HCT116 (cell line): ENCODE data around the gene ESD. TPM values are rescaled to one million over a fixed set of nuclear protein-coding genes. Genes with fewer than 3 reads are reported as not detected.

ENCODE experiments used
- ATAC-seq: fragments of 200-7000 bp; cut with Tn5 transposase; 2 replicates; pipeline ENCODE4 v1.9.1; 2020; ENCODE audit warnings: mild to moderate bottlenecking, moderate library complexity
- BruUV-seq: library from RNA; stranded (reverse); fragments of 400-500 nt; replicated peaks from 2 replicates; lab custom pipeline; 2021; lab: Mats Ljungman, UMichigan
- CTCF ChIA-PET: fragments of 300-600 bp; sonication (Branson Sonifier 250); formaldehyde crosslinking; loops from one replicate; lab custom pipeline; 2021; ENCODE audit warnings: antibody characterized with exemption; lab: Charles Lee
- POLR2A ChIA-PET: fragments of 300-600, 350-600 bp; sonication (Branson Sonifier 250); formaldehyde crosslinking; loops from one replicate; lab custom pipeline; 2021; ENCODE audit warnings: antibody characterized with exemption; lab: Charles Lee
- RAD21 ChIA-PET, 2 experiments: fragments of 300-600 bp; sonication (Branson Sonifier 250); formaldehyde crosslinking; loops; one replicate each; lab custom pipeline; 2023; ENCODE audit warnings: low total read pairs in 2 of 2; ENCODE audit not compliant: uncharacterized antibody in 2 of 2, unreplicated experiment in 2 of 2, low non-redundant PET in 1 of 2; lab: Charles Lee
- DNase-seq: peaks from one replicate; pipeline ENCODE4 v3.0.0-alpha.2; 2010; ENCODE audit warnings: low read depth, low spot score
- H2AFZ ChIP-seq: fragments of 200-600 bp; shearing (Covaris generic), sonication (generic); 2 replicates; pipeline ENCODE4 v1.6.1; 2017; ENCODE audit warnings: low read depth, mixed run types, mixed read lengths, antibody characterized with exemption, low read length; ENCODE audit not compliant: poor library complexity, severe bottlenecking
- H3K27ac ChIP-seq: 2 replicates; pipeline ENCODE4 v1.5.1; 2012; ENCODE audit warnings: low read depth, low read length
- H3K27me3 ChIP-seq: fragments of 200-600 bp; sonication (generic); 2 replicates; pipeline ENCODE4 v1.6.1; 2016; ENCODE audit warnings: mixed run types, low read length, mixed read lengths; ENCODE audit not compliant: insufficient read depth
- H3K36me3 ChIP-seq, 2 experiments: fragments of 200-500 bp in 1 of 2; fragments of 200-600 bp in 1 of 2; sonication (Bioruptor generic) in 1 of 2; sonication (generic) in 1 of 2; 2 replicates each; pipeline versions ENCODE4 v1.5.1 to v1.6.1; 2014 to 2016; ENCODE audit warnings: low read length in 2 of 2, inconsistent platforms in 1 of 2, mixed read lengths in 1 of 2, mixed run types in 1 of 2; ENCODE audit not compliant: insufficient read depth in 2 of 2, control insufficient read depth in 1 of 2
- H3K4me1 ChIP-seq, 2 experiments: fragments of 200-600 bp in 1 of 2; sonication (generic) in 1 of 2; 2 replicates each; pipeline versions ENCODE4 v1.5.1 to v1.6.1; 2012 to 2017; ENCODE audit warnings: low read length in 2 of 2, inconsistent platforms in 1 of 2, mild to moderate bottlenecking in 1 of 2, mixed read lengths in 1 of 2, mixed run types in 1 of 2, moderate library complexity in 1 of 2; ENCODE audit not compliant: insufficient read depth in 2 of 2, control insufficient read depth in 1 of 2
- H3K4me2 ChIP-seq: fragments of 200-600 bp; sonication (generic); 2 replicates; pipeline ENCODE4 v1.6.1; 2017; ENCODE audit warnings: mixed run types, low read length, mixed read lengths
- H3K4me3 ChIP-seq, 2 experiments: fragments of 200-600 bp in 1 of 2; sonication (generic) in 1 of 2; replicated peaks in 1 of 2; 2 replicates each; pipeline ENCODE4 v1.5.1; 2011 to 2016; ENCODE audit warnings: low read length in 2 of 2, control low read depth in 1 of 2, low read depth in 1 of 2, mild to moderate bottlenecking in 1 of 2, mixed read lengths in 1 of 2, mixed run types in 1 of 2
- H3K79me2 ChIP-seq: fragments of 200-600 bp; sonication (generic); 2 replicates; pipeline ENCODE4 v1.6.1; 2017; ENCODE audit warnings: mild to moderate bottlenecking, mixed run types, low read length, moderate library complexity, mixed read lengths; ENCODE audit not compliant: insufficient read depth
- H3K9ac ChIP-seq: fragments of 200-600 bp; sonication (generic); 2 replicates; pipeline ENCODE4 v1.6.1; 2016; ENCODE audit warnings: low read length, mixed read lengths
- H3K9me2 ChIP-seq: fragments of 200-600 bp; sonication (generic), shearing (Covaris generic); 2 replicates; pipeline ENCODE4 v1.6.1; 2017; ENCODE audit warnings: mixed run types, mild to moderate bottlenecking, moderate library complexity; ENCODE audit not compliant: insufficient read depth
- H3K9me3 ChIP-seq, 2 experiments: fragments of 200-500 bp in 1 of 2; fragments of 200-600 bp in 1 of 2; sonication (Bioruptor generic) in 1 of 2; sonication (generic) in 1 of 2; 2 replicates each; pipeline ENCODE4 v1.6.1; 2014 to 2017; ENCODE audit warnings: low read length in 2 of 2, mixed read lengths in 2 of 2, inconsistent platforms in 1 of 2, low read depth in 1 of 2, mild to moderate bottlenecking in 1 of 2, mixed run types in 1 of 2, moderate library complexity in 1 of 2; ENCODE audit not compliant: control insufficient read depth in 1 of 2, insufficient read depth in 1 of 2
- H4K20me1 ChIP-seq: fragments of 200-600 bp; sonication (generic), shearing (Covaris generic); 2 replicates; pipeline ENCODE4 v1.6.1; 2017; ENCODE audit warnings: mixed run types, mild to moderate bottlenecking, moderate library complexity; ENCODE audit not compliant: insufficient read depth
- CBX3 ChIP-seq: IDR thresholded peaks from 2 replicates; pipeline ENCODE4 v1.6.1; 2012; ENCODE audit warnings: low read depth
- ELF1 ChIP-seq: IDR thresholded peaks from 2 replicates; pipeline ENCODE4 v1.6.1; 2012; ENCODE audit warnings: low read depth, borderline replicate concordance
- EZH2phosphoT487 ChIP-seq: fragments of 200-600 bp; IDR thresholded peaks from 2 replicates; pipeline ENCODE4 v1.6.1; 2018; ENCODE audit warnings: antibody characterized with exemption, borderline replicate concordance
- POLR2A ChIP-seq: IDR thresholded peaks from 2 replicates; pipeline ENCODE4 v1.7.0; 2011; ENCODE audit warnings: borderline replicate concordance; ENCODE audit not compliant: insufficient read depth, insufficient read length; ENCODE audit errors: extremely low read depth
- REST ChIP-seq: IDR thresholded peaks from 2 replicates; pipeline ENCODE4 v1.6.1; 2012; ENCODE audit warnings: low read depth
- SIN3A ChIP-seq: IDR thresholded peaks from 2 replicates; pipeline ENCODE4 v1.6.1; 2012; ENCODE audit warnings: low read depth
- SP1 ChIP-seq: IDR thresholded peaks from 2 replicates; pipeline ENCODE4 v1.6.1; 2012; ENCODE audit warnings: low read depth
- TCF7L2 ChIP-seq: IDR thresholded peaks from 2 replicates; pipeline ENCODE4 v1.7.0; 2011; ENCODE audit warnings: borderline replicate concordance, inconsistent platforms; ENCODE audit not compliant: insufficient read depth, insufficient read length; ENCODE audit errors: extremely low read depth
- YY1 ChIP-seq: IDR thresholded peaks from 2 replicates; pipeline ENCODE4 v1.6.1; 2011; ENCODE audit warnings: low read length, low read depth, moderate library complexity, mild to moderate bottlenecking; ENCODE audit not compliant: insufficient replicate concordance; ENCODE audit errors: extremely low read depth
- ZBTB33 ChIP-seq: IDR thresholded peaks from 2 replicates; pipeline ENCODE4 v1.6.1; 2011; ENCODE audit warnings: mild to moderate bottlenecking, low read length, moderate library complexity; ENCODE audit not compliant: insufficient replicate concordance; ENCODE audit errors: extremely low read depth
- ZFX ChIP-seq: fragments of 450-650 bp; IDR thresholded peaks from 2 replicates; pipeline ENCODE4 v1.6.1; 2017
- intact Hi-C: fragments of 100-400 bp; cut with micrococcal nuclease; formaldehyde crosslinking; loops from 2 replicates; pipeline ENCODE4 v1.10.0; 2022
- total RNA-seq: library from RNA; stranded (reverse); gene quantifications from one replicate; pipeline ENCODE4 v1.2.1, GENCODE V29; 2021; ENCODE audit not compliant: unreplicated experiment
- TF ChIP-seq, protein P1 (sequence below): IDR thresholded peaks from 2 replicates; pipeline ENCODE4 v1.6.1; 2012
- TF ChIP-seq, protein P2 (sequence below), 3 experiments: fragments of 200-600 bp in 1 of 3; sonication (generic) in 1 of 3; IDR thresholded peaks in 2 of 3; conservative IDR thresholded peaks in 1 of 3; 2 replicates each; pipeline ENCODE4 v1.5.1; 2012 to 2017; ENCODE audit warnings: low read depth in 2 of 3, low read length in 2 of 3, antibody characterized with exemption in 1 of 3, borderline replicate concordance in 1 of 3, control low read depth in 1 of 3, mild to moderate bottlenecking in 1 of 3, mixed read lengths in 1 of 3, mixed run types in 1 of 3, moderate library complexity in 1 of 3; ENCODE audit not compliant: insufficient read depth in 1 of 3
- TF ChIP-seq, protein P3 (sequence below): IDR thresholded peaks from 2 replicates; pipeline ENCODE4 v1.6.1; 2012

Gene ESD
- total RNA-seq, 1 experiment from 2014 or later: 111 TPM

DNA sequence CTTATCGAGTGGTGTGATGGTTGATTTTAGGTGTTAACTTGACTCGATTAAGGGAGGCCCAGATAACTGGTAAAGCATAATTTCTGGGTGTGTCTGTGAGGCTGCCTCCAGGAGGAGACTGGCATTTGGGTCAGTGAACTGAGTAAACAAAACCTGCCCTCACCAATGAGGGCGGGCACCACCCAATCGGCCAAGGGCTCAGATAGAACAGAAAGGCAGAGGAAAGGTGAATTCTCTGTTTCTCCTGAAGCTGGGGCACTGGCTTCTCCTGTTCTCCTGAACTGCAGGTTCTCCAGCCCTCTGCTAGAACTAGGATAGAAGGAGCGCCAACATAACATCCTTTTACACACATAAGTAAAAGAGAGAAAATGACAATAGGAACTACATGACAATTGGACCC lies 35.1 kb downstream of the ESD start:
- H3K4me3 ChIP-seq: no peak overlapping the region
- no peaks in the 10 kb centered on the region for H3K79me2 ChIP-seq
- TF ChIP-seq ZBTB33 (no peak), ELF1 (no peak), TCF7L2 (no peak), EZH2phosphoT487 (no peak), ZFX (no peak), SP1 (no peak), YY1 (no peak), REST (no peak), SIN3A (no peak), CBX3 (no peak), POLR2A (no peak)
- TF ChIP-seq, protein P1, sequence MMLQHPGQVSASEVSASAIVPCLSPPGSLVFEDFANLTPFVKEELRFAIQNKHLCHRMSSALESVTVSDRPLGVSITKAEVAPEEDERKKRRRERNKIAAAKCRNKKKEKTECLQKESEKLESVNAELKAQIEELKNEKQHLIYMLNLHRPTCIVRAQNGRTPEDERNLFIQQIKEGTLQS: no peak
- TF ChIP-seq, protein P2, sequence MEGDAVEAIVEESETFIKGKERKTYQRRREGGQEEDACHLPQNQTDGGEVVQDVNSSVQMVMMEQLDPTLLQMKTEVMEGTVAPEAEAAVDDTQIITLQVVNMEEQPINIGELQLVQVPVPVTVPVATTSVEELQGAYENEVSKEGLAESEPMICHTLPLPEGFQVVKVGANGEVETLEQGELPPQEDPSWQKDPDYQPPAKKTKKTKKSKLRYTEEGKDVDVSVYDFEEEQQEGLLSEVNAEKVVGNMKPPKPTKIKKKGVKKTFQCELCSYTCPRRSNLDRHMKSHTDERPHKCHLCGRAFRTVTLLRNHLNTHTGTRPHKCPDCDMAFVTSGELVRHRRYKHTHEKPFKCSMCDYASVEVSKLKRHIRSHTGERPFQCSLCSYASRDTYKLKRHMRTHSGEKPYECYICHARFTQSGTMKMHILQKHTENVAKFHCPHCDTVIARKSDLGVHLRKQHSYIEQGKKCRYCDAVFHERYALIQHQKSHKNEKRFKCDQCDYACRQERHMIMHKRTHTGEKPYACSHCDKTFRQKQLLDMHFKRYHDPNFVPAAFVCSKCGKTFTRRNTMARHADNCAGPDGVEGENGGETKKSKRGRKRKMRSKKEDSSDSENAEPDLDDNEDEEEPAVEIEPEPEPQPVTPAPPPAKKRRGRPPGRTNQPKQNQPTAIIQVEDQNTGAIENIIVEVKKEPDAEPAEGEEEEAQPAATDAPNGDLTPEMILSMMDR (IDR thresholded peaks at IDR 0.05 in 2 of 3, conservative IDR thresholded peaks at IDR 0.05 in 1 of 3; ENCODE audit: borderline replicate concordance in 1 of 3, insufficient read depth in 1 of 3, low read depth in 2 of 3, low read length in 2 of 3): no peak
- TF ChIP-seq, protein P3, sequence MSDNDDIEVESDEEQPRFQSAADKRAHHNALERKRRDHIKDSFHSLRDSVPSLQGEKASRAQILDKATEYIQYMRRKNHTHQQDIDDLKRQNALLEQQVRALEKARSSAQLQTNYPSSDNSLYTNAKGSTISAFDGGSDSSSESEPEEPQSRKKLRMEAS: no peak
- DNase-seq (no peak), ATAC-seq (no peak)
- H3K9me2 ChIP-seq: no peaks in the 10 kb centered on the region
- H3K27ac ChIP-seq: no peak overlapping the region
- intact Hi-C loops: loop anchor here (5.0 kb wide), 1 partner anchor 1010 kb away; no protein-coding TSS in a partner anchor
- H2AFZ ChIP-seq: no peak overlapping the region
- no peaks in the 10 kb centered on the region for H3K9me3 ChIP-seq
- no peak overlapping the region for H3K9ac ChIP-seq
- H3K4me2 ChIP-seq: no peak overlapping the region
- no peaks in the 10 kb centered on the region for H3K36me3 ChIP-seq
- ChIA-PET CTCF (no interaction called here), POLR2A (no interaction called here), RAD21 (no interaction called here)
- H4K20me1 ChIP-seq: no peaks in the 10 kb centered on the region
- no TSS peak for BruUV-seq
- H3K27me3 ChIP-seq: peaks cover 6% of the 10 kb centered on the region; the same call in 1 of the 2 replicates
- no peaks in the 10 kb centered on the region for H3K4me1 ChIP-seq
